CD4-positive, alpha-beta T cell treated with Interleukin-6 at 100 ng/mL for 8 hours (primary cell): ENCODE data around the gene HBD.
"Not testable (repeated sequence)": the region's sequence is repeated elsewhere in the genome, so short reads cannot be mapped to it uniquely, and the experiment has no call there.

Source experiments
- DNase-seq: peaks from one replicate; pipeline ENCODE4 v3.0.0-alpha.2; 2020; ENCODE audit warnings: mixed read lengths, low spot score

HBD gene

GRCh38 chr11:5252919-5253265, 18.6 kb upstream of the HBD start:
- DNase-seq: no peak

GRCh38 chr11:5252192-5252918, 18.1 kb upstream of the HBD start:
- no peak for DNase-seq

GRCh38 chr11:5251746-5252145, 17.5 kb upstream of the HBD start:
- no peak for DNase-seq

- DNase-seq: no peak
These were observed 16.4 kb upstream of the HBD start for GRCh38 chr11:5250543-5251204.

- not testable (repeated sequence) for DNase-seq
These were observed 15.6 kb upstream of the HBD start, which contains the start of gene HBG1 for GRCh38 chr11:5249807-5250396. HBG1 (minus strand) TSS chr11:5249857; CDS start chr11:5249804, 53 bp downstream.

GRCh38 chr11:5248498-5248897, 14.2 kb upstream of the HBD start:
- DNase-seq: not testable (repeated sequence)

- no peak for DNase-seq
These were observed 13.3 kb upstream of the HBD start for GRCh38 chr11:5247472-5248192.

GRCh38 chr11:5246772-5247471, 12.6 kb upstream of the HBD start:
- DNase-seq: no peak

- no peak for DNase-seq
These were observed 10.9 kb upstream of the HBD start for GRCh38 chr11:5245155-5245554.

GRCh38 chr11:5243816-5244180, 9.5 kb upstream of the HBD start:
- no peak for DNase-seq

GRCh38 chr11:5242933-5243815, 8.9 kb upstream of the HBD start:
- no peak for DNase-seq

GRCh38 chr11:5242208-5242607, 7.9 kb upstream of the HBD start:
- DNase-seq: no peak

GRCh38 chr11:5241458-5241857, 7.2 kb upstream of the HBD start:
- DNase-seq: no peak

- DNase-seq: no peak
These were observed 6.2 kb upstream of the HBD start for GRCh38 chr11:5240458-5240857.

GRCh38 chr11:5240056-5240455, 5.8 kb upstream of the HBD start:
- DNase-seq: no peak

GRCh38 chr11:5239046-5239445, 4.8 kb upstream of the HBD start:
- DNase-seq: no peak

- DNase-seq: no peak
These were observed 4.2 kb upstream of the HBD start for GRCh38 chr11:5238486-5238885.

GRCh38 chr11:5237420-5237819, 3.1 kb upstream of the HBD start:
- DNase-seq: no peak

GRCh38 chr11:5235364-5236095, 1.2 kb upstream of the HBD start:
- no peak for DNase-seq

GRCh38 chr11:5233307-5233706, 976 bp downstream of the HBD start:
- no peak for DNase-seq
